HG03159 (cell line): ENCODE measurements around the gene BCKDHB.
"Not testable (repeated sequence)": the region's sequence is repeated elsewhere in the genome, so short reads cannot be mapped to it uniquely, and the experiment has no call there.

Experiments used
- ATAC-seq: cut with Tn5 transposase; IDR thresholded peaks from one replicate; pipeline ENCODE4 v1.9.1; 2021; ENCODE audit warnings: mild to moderate bottlenecking, moderate library complexity; ENCODE audit not compliant: unreplicated experiment

Gene BCKDHB

GRCh38 chr6:80106418-80107235, at the start of gene BCKDHB:
Gene BCKDHB, plus strand, starts transcription at chr6:80106671. Its CDS starts 23 bp downstream, at chr6:80106694.
- peak; percentile 99 for ATAC-seq

GRCh38 chr6:80060774-80061173, 45.7 kb upstream of the BCKDHB start:
- no peak for ATAC-seq

GRCh38 chr6:80068146-80068545, 38.3 kb upstream of the BCKDHB start:
- ATAC-seq: not testable (repeated sequence)

- ATAC-seq: not testable (repeated sequence)
These were observed 36.0 kb upstream of the BCKDHB start for GRCh38 chr6:80070431-80070830.

- no peak for ATAC-seq
These were observed 29.4 kb upstream of the BCKDHB start for GRCh38 chr6:80077067-80077466.

- ATAC-seq: no peak
These were observed 17.8 kb upstream of the BCKDHB start for GRCh38 chr6:80088637-80089036.

GRCh38 chr6:80091506-80091905, 15.0 kb upstream of the BCKDHB start:
- no peak for ATAC-seq

GRCh38 chr6:80094017-80094416, 12.5 kb upstream of the BCKDHB start:
- peak; percentile 75 for ATAC-seq

- ATAC-seq: no peak
These were observed 10.9 kb upstream of the BCKDHB start for GRCh38 chr6:80095600-80095999.

- ATAC-seq: no peak
These were observed 8.1 kb upstream of the BCKDHB start for GRCh38 chr6:80098392-80098791.

- no peak for ATAC-seq
These were observed 2.0 kb upstream of the BCKDHB start for GRCh38 chr6:80104520-80104919.

- peak; percentile 20 for ATAC-seq
These were observed 476 bp upstream of the BCKDHB start for GRCh38 chr6:80105972-80106417.

GRCh38 chr6:80122576-80122975, 16.1 kb downstream of the BCKDHB start:
- not testable (repeated sequence) for ATAC-seq

GRCh38 chr6:80126657-80127345, 20.3 kb downstream of the BCKDHB start:
- ATAC-seq: no peak

GRCh38 chr6:80129485-80129884, 23.0 kb downstream of the BCKDHB start:
- no peak for ATAC-seq

GRCh38 chr6:80133020-80133419, 26.5 kb downstream of the BCKDHB start:
- no peak for ATAC-seq

- no peak for ATAC-seq
These were observed 27.6 kb downstream of the BCKDHB start for GRCh38 chr6:80134065-80134464.

- no peak for ATAC-seq
These were observed 36.1 kb downstream of the BCKDHB start for GRCh38 chr6:80142586-80142985.

- ATAC-seq: no peak
These were observed 37.0 kb downstream of the BCKDHB start for GRCh38 chr6:80143419-80143937.

GRCh38 chr6:80144753-80145315, 38.4 kb downstream of the BCKDHB start:
- no peak for ATAC-seq

GRCh38 chr6:80145509-80145908, 39.0 kb downstream of the BCKDHB start:
- ATAC-seq: peak; percentile 61
